ENCODE results near the gene CDCA5. TPM values are rescaled to one million over a fixed set of nuclear protein-coding genes. Genes with fewer than 3 reads are reported as not detected.
A peak's percentile ranks its signal among the peaks of the same experiment; 100 is the strongest.
"Not testable (repeated sequence)": the region's sequence is repeated elsewhere in the genome, so short reads cannot be mapped to it uniquely, and the experiment has no call there.

The CDCA5 gene
- total RNA-seq, 6 experiments from 2014 or later = 14.3 to 28.3 (median 26.6) TPM

GRCh38 chr11:65121865-65122696, 38.2 kb upstream of the CDCA5 start, which contains the start of the genes FAU and MRPL49:
Gene FAU, minus strand, starts transcription at chr11:65122134. Its CDS starts 321 bp downstream, at chr11:65121813.
Gene MRPL49, plus strand, starts transcription at chr11:65122321. Its CDS starts 26 bp downstream, at chr11:65122347.
- Mint-ChIP-seq H3K4me3 (peak within 1 kb of the TSS; percentile 100), H3K27me3 (ENCODE audit: insufficient read depth) (no peaks in the 10 kb centered on the region; the same call in none of the 2 replicates), H3K9me3 (no peaks in the 10 kb centered on the region), H3K27ac (peak within 1 kb of the TSS; percentile 97), H3K4me1 (ENCODE audit: low read depth) (peaks cover 37% of the 10 kb centered on the region), H3K36me3 (ENCODE audit: low read depth) (peaks cover 35% of the 10 kb centered on the region)
- peak; percentile 96 for DNase-seq
- TF ChIP-seq, protein P1, sequence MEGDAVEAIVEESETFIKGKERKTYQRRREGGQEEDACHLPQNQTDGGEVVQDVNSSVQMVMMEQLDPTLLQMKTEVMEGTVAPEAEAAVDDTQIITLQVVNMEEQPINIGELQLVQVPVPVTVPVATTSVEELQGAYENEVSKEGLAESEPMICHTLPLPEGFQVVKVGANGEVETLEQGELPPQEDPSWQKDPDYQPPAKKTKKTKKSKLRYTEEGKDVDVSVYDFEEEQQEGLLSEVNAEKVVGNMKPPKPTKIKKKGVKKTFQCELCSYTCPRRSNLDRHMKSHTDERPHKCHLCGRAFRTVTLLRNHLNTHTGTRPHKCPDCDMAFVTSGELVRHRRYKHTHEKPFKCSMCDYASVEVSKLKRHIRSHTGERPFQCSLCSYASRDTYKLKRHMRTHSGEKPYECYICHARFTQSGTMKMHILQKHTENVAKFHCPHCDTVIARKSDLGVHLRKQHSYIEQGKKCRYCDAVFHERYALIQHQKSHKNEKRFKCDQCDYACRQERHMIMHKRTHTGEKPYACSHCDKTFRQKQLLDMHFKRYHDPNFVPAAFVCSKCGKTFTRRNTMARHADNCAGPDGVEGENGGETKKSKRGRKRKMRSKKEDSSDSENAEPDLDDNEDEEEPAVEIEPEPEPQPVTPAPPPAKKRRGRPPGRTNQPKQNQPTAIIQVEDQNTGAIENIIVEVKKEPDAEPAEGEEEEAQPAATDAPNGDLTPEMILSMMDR (IDR thresholded peaks at IDR 0.05) = no peak

DNA sequence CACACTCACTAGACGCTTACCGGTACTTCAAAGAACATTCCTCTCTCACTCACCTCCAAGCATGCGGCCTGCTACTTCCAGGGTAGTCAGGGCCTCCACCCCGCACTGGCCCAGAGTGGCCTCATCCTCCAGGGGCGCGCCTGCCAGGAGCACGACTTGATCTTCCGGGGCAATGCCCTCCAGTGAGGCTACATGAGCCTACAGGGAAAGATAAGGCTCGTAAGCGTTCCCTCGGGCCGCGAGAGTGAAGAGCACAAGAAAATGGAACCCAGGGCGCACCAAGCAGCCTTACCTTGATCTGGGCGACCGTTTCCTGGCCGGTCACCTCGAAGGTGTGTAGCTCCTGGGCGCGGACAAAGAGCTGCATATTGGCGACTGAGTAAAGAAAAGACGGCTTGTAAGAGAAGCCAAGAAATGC, 37.6 kb upstream of the CDCA5 start:
- peak overlapping the region; percentile 100 for H3K4me3 Mint-ChIP-seq
- H3K27me3 Mint-ChIP-seq (ENCODE audit: insufficient read depth) = no peaks in the 10 kb centered on the region; the same call in none of the 2 replicates
- H3K36me3 Mint-ChIP-seq (ENCODE audit: low read depth) = peaks cover 35% of the 10 kb centered on the region
- no peaks in the 10 kb centered on the region for H3K9me3 Mint-ChIP-seq
- H3K4me1 Mint-ChIP-seq (ENCODE audit: low read depth) = peaks cover 37% of the 10 kb centered on the region
- DNase-seq = no peak
- peak overlapping the region; percentile 97 for H3K27ac Mint-ChIP-seq
- TF ChIP-seq, protein P1 (IDR thresholded peaks at IDR 0.05) = no peak; the same call in 1 of the 2 replicates

DNA sequence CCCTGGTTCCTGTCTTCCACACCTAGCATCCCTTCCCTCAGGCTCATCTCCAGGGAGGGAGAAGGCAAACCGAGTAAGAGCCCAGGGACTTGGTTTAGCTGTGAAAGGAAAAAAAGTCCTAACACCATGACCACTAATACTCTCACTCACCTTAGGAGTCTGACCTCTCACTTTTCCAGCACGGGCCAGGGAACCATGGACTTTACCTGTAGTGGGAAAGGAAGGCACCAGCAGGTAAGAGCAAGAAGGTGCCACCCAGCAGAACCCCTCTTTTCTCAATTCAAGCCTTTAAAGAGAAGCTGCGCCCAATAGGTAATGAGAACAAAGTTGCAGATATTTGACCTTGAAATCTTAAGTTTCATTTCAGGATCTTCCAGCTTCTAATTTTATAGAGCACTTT, 37.0 kb upstream of the CDCA5 start:
- H3K27ac Mint-ChIP-seq = peak overlapping the region; percentile 97
- TF ChIP-seq, protein P1 (IDR thresholded peaks at IDR 0.05) = no peak
- peak overlapping the region; percentile 100 for H3K4me3 Mint-ChIP-seq
- no peaks in the 10 kb centered on the region; the same call in none of the 2 replicates for H3K27me3 Mint-ChIP-seq (ENCODE audit: insufficient read depth)
- peaks cover 37% of the 10 kb centered on the region for H3K4me1 Mint-ChIP-seq (ENCODE audit: low read depth)
- DNase-seq = no peak
- H3K9me3 Mint-ChIP-seq = no peaks in the 10 kb centered on the region
- peaks cover 35% of the 10 kb centered on the region for H3K36me3 Mint-ChIP-seq (ENCODE audit: low read depth)

DNA sequence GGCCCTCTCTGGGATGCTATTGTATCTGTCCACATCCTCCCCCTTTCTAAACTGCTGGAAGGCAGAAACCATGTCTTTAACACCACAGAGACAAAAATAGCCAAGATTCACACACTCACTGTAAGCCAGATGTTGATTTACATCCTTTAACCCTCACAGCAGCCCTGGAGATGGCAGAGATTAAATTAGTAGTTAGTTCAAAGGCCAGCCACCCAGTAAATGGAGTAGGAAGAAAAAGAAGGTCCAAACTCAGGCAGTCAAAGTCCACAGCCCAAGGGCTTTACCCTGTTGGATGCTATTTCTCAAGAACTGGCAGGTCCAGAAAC, 35.8 kb upstream of the CDCA5 start:
- no peak for DNase-seq
- no peaks in the 10 kb centered on the region for H3K9me3 Mint-ChIP-seq
- no peaks in the 10 kb centered on the region; the same call in none of the 2 replicates for H3K27me3 Mint-ChIP-seq (ENCODE audit: insufficient read depth)
- H3K36me3 Mint-ChIP-seq (ENCODE audit: low read depth) = peaks cover 35% of the 10 kb centered on the region
- H3K4me3 Mint-ChIP-seq = peak overlapping the region; percentile 22; the same call in 1 of the 2 replicates
- H3K4me1 Mint-ChIP-seq (ENCODE audit: low read depth) = peaks cover 32% of the 10 kb centered on the region
- TF ChIP-seq, protein P1 (IDR thresholded peaks at IDR 0.05) = no peak
- H3K27ac Mint-ChIP-seq = peak overlapping the region; percentile 38

DNA sequence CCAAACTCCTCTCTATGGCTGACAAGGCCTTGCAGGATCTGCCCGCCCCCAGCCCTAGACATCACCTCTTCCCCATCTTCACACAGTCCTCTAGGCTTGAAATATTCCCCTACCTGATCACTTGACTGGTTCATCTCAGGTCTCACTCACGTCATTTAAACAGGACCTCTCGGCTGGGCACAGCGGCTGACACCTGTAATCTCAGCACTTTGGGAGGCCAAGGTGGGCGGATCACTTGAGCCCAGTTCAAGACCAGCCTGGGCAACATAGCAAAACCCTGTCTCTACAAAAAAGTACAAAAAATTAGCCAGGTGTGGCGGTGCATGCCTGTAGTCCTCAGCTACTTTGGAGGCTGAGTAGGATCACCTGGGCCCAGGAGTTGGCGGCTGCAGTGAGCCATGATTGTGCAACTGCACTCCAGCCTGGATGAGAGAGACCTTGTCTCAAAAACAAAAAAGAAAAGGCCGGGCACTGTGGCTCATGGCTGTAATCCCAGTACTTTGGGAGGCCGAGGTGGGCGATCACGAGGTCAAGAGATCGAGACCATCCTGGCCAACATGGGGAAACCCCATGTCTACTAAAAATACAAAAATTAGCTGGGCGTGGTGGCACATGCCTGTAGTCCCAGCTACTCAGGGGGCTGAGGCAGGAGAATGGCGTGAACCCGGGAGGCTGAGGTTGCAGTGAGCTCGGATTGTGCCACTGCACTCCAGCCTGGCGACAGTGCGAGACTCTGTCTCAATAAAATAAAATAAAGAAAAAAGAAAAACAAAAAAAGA, 35.2 kb upstream of the CDCA5 start:
- H3K27me3 Mint-ChIP-seq (ENCODE audit: insufficient read depth); H3K4me3 Mint-ChIP-seq; H3K9me3 Mint-ChIP-seq; DNase-seq: not testable (repeated sequence)
- H3K36me3 Mint-ChIP-seq (ENCODE audit: low read depth) = peaks cover 30% of the 10 kb centered on the region
- H3K4me1 Mint-ChIP-seq (ENCODE audit: low read depth) = peaks cover 26% of the 10 kb centered on the region
- peak overlapping the region; percentile 63 for H3K27ac Mint-ChIP-seq

Measured in HFFc6 (cell line).